Erythroblast (primary cell): Measurements from ENCODE around the gene FAM3C.

Source experiments
- GATA1 ChIP-seq: IDR thresholded peaks from 2 replicates; pipeline ENCODE4 v1.6.1; 2011; ENCODE audit warnings: low read depth, mild to moderate bottlenecking, control low read depth, low read length, moderate library complexity
- POLR2A ChIP-seq: IDR thresholded peaks from 2 replicates; pipeline ENCODE4 v1.6.1; 2011; ENCODE audit warnings: mild to moderate bottlenecking, low read length

- TF ChIP-seq POLR2A (no peak), GATA1 (no peak)
These were observed 6.0 kb downstream of the FAM3C start for GRCh38 chr7:121390109-121390508.
